ENCODE results near the gene CGRRF1.

Gene CGRRF1

DNA sequence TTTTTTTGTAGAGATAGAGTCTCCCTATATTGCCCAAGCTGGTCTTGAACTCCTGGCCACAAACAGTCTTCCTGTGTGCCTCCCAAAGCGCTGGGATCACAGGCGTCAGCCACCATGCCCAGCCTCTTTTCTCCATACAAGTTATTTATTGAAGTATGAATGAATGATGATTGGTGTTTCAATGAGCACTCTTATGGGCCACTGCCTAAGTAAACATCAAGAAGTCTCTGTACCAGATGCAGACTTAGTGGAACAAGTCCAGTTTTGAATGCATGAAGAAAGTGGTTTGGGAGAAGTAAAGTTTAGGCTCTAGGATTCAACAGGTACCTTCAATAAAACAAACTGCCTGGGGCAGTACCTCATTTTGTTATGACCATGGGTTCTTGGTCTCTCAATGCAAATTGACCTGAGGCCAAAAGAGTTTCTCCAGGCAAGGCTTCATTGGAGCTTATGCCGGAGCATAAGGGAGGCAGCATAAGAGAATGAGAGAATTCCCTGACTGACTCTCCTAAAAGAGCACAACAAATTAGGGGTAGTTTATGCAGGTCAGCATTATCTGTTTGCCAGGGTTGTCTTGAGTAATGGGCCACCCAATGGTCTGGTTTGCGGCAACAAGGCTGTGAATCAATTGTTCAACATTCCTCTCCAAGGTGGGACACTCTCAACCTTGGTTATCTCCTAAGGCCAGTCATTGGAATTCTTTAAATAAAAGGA, 19.8 kb upstream of the CGRRF1 start:
- FAIRE-seq = no peak

GRCh38 chr14:54490445-54491175, 19.1 kb upstream of the CGRRF1 start:
- no peak for FAIRE-seq

DNA sequence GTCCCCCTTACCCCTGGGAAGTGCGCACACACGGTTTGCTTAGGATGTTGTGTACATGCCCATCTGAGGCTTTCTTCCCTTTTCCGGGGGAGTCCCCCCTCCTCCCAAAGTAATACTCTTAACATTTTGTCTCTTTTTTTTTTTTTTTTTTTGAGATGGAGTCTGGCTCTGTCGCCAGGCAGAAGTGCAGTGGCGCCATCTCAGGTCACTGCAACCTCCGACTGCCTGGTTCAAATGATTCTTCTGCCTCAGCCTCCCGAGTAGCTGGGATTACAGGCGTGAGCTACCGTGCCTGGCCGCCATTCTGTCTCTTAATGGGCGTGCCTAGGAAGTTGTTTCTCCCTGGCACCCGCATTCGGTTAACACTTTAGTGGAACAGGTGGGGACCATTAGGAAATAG, 16.4 kb upstream of the CGRRF1 start:
- FAIRE-seq = no peak

DNA sequence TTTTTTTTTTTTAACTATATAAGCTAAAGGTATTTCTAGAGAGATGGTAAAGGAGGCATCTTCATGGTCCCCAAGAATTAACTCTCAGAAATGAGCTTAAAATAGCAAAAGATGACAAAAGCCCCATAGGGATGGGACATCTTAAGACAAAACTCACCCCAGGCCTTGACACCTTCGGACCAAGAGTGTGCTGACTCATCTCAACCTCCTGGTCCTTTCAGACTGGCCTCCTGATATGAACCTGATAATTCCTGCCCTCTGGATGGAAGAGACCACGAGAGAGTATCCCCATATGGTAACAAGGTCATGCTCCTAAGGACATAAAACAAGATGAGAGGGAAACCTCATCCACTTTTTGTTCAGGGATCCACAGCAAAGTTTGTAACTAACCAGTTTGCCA, 12.5 kb upstream of the CGRRF1 start:
- FAIRE-seq = no peak

- no peak for FAIRE-seq
These were observed 11.6 kb upstream of the CGRRF1 start for GRCh38 chr14:54498095-54498531.

DNA sequence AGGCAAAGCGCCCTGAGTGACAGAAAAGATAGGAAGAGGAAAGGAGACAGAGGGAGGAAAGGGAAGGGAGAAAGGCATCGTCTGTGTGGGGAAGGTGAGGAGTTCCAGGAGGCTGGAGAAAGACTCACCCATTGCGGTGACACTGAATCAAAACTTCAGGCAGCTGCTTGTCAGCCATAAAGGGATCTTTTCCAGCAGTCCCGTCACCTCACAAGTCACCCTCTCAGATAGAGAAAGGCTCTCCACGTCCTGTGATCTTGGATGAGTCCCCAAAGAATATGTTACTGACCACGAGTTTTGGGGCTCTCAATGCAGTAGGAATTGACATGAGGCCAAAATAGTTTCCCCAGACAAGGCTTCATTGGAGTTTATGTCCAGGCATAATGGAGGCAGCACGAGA, 11.1 kb upstream of the CGRRF1 start:
- FAIRE-seq = no peak

GRCh38 chr14:54500744-54501143, 9.0 kb upstream of the CGRRF1 start:
- FAIRE-seq = no peak

DNA sequence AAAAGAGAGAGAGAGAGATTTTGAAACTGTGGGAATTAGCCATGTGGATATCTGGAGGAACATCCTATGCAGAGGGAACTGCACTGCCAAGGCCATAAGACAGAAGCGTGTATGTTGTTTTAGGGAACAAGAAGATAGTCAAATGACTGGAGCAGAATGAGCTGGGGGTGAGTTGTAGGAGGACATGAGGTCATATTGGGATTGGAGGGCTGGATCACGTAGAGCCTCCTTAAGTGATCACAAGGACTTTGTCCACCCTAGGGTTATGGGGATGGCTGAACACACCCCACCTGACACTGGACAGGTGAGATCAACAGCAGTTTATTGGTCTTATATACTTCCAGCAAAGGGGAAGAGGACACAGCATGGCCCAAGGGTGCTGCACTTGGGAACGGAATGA, 8.2 kb upstream of the CGRRF1 start:
- FAIRE-seq = no peak

DNA sequence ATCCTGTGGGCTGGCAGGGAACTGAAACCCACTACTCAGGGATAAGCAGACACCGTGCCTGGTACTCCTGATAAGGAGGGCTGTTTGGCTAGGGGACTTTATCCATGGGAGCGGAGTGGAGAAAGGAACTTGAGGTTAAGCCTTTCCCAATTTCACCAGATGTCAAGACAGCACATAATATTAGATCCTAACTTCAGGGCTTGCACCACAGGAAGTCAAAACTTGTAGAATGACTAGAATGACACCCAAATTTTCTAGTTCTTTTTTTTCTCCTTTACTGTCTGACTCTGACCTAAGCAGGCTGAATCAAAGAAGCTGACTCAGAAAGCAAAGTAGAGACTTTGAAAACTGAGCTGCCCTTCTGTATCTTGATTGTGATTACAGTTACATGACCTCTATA, 7.1 kb upstream of the CGRRF1 start:
- no peak for FAIRE-seq

DNA sequence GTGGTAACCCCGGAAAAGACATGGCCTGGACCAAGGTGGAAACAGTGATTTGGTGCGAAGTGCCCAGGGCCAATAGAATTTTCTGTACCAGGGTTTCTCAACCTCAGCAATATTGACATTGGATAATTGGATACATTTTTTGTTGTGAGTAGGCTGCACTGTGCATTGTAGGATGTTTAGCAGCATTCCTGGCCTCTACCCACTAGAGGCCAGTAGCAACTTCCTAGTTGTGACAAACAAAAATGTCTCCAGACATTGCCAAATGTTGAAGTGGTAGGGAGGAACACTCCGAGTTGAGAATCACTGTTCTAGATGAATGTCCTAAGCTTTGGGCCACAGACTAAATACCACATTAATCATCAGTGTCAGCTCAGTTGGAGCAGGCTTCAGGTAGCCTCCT, 6.2 kb upstream of the CGRRF1 start:
- FAIRE-seq = no peak

DNA sequence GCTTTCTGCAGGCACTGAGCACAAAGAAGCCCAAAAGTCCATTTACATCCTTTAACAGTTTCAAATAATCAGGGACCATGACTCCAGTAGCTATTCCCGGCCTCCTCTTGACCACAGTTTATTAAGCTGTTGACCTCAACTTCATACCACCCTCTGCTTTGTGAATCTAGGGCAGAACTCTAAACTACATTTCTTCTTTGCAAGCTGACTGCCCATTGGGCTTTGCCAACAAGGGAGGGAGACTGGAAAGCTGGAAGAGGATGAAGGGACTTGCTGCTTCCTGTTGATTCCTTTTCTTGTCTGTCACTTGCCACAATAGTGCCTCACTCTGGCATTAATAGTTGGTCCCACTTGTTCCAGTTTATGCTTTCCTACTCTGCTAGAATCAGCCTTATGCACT, 2.7 kb downstream of the CGRRF1 start:
- FAIRE-seq = no peak

GRCh38 chr14:54515670-54516069, 6.0 kb downstream of the CGRRF1 start:
- peak; percentile 45 for FAIRE-seq

DNA sequence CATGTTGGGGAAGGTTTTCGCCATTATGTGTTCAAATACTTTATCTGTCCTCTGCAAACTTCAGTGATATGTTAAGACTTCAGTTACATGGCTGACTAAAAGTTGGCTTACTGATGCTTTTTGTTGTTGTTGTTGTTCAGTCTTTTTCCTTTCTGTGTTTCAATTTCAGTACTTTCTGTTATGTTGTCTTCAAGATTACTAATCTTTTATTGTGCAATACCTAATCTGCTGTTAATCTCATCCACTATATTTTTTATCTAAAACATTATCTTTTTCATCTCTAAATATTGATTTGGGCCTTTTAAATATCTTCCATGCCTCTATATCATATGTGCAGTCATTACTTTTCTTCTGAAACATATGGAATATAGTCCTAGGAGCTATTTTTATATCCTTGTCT, 7.0 kb downstream of the CGRRF1 start:
- no peak for FAIRE-seq

- no peak for FAIRE-seq
These were observed 14.7 kb downstream of the CGRRF1 start for GRCh38 chr14:54524410-54524809.

DNA sequence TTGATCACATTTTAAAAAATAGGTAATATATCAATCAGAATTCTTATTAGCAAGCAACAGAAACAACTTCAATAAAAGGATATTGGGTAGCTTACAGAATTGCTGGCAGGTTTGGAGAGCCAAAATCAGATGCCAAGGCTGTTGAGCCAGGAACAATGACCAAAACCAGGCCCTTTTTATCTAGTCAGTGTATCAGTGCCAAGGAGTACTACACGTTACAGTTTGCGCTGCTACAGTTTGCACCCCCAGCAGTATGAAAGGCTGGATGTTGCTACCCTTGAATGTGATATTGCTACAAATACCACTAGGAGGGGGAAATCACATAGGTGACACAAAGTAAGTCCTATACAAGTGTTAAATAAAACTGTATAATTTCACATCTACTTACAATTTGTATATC, 19.3 kb downstream of the CGRRF1 start:
- no peak for FAIRE-seq

DNA sequence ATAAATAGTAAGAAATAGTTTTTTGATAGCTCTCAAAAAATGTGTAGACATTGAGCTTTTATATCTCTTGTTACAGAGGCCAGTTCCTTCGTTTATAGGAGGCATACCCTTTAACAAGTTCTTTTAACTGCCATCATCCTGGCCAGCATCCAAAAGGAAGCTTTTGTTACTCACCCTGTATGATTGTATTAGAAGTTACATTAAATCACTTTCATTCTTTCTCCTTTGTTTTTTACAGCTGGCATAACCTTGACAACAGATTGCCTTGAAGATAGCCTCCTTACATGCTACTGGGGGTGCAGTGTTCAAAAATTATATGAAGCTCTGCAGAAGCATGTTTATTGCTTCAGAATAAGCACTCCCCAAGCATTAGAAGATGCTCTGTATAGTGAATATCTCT, 20.1 kb downstream of the CGRRF1 start:
- no peak for FAIRE-seq

GRCh38 chr14:54532111-54533012, 22.7 kb downstream of the CGRRF1 start:
- peak; percentile 43 for FAIRE-seq

- FAIRE-seq = no peak
These were observed 23.4 kb downstream of the CGRRF1 start for GRCh38 chr14:54533100-54533499.

GRCh38 chr14:54535126-54535525, 25.4 kb downstream of the CGRRF1 start:
- FAIRE-seq = no peak

DNA sequence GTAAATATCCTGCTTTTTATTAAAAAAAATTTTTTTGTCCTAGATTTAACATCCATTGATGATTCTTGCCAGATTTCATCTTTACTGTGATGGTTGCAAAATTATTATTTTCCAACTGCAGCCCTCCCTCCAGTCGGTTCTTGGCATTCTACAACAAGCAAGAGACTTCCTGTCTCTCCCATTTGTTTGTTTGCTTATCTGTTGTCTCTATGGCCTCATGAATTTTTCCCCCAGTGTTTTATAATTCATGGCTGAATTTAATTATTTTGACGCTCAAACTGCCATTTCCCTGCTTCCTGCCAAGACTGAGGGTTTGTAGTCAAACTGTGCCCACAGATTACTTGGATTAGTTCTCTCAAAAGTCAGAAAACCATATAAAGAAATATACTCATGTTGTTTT, 25.9 kb downstream of the CGRRF1 start:
- FAIRE-seq = no peak

GRCh38 chr14:54537651-54538050, 27.9 kb downstream of the CGRRF1 start:
- peak; percentile 88 for FAIRE-seq

GRCh38 chr14:54538055-54538454, 28.3 kb downstream of the CGRRF1 start:
- no peak for FAIRE-seq

GRCh38 chr14:54547583-54547982, 37.9 kb downstream of the CGRRF1 start:
- no peak for FAIRE-seq

DNA sequence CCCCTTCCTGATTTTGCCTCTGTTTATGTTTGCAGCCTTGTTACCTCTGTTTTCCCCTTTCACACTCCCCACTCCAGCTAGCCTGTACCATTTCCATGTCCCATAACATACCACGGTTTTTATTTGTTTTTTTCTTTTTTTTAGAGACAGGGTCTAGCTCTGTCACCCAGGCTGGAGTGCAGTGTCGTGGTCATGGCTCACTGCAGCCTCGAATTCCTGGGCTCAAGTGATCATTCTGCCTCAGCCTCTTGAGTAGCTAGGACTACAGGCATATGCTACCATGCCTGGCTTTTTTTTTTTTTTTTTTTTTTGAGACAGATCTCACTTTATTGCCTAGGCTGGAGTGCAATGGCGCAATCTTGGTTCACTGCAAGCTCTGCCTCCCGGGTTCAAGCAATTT, 38.8 kb downstream of the CGRRF1 start:
- no peak for FAIRE-seq

Measured in islet of Langerhans (tissue), 1 donor.